Cardiac muscle cell (in vitro differentiated cells and primary cell): ENCODE data around the gene ZNF408. TPM values are rescaled to one million over a fixed set of nuclear protein-coding genes. Genes with fewer than 3 reads are reported as not detected.

Source experiments
- DNase-seq, 2 donors: peaks; one replicate each; pipeline versions ENCODE4 v3.0.0 to v3.0.0-alpha.2; 2010 to 2017; ENCODE audit warnings: low read depth in 1 of 2, low spot score in 1 of 2
- H3K27ac ChIP-seq: fragments of 200-600 bp; sonication (generic); 2 replicates; pipeline ENCODE4 v1.5.1; 2016
- H3K27me3 ChIP-seq: fragments of 200-600 bp; sonication (generic); 2 replicates; pipeline ENCODE4 v1.6.0; 2016; ENCODE audit warnings: control low read depth
- H3K36me3 ChIP-seq: fragments of 200-600 bp; sonication (generic); 2 replicates; pipeline ENCODE4 v1.5.1; 2016; ENCODE audit warnings: control low read depth
- H3K4me1 ChIP-seq: fragments of 200-600 bp; sonication (generic); 2 replicates; pipeline ENCODE4 v1.8.1; 2017; ENCODE audit warnings: low read depth, mild to moderate bottlenecking, mixed run types
- H3K4me3 ChIP-seq: fragments of 200-600 bp; sonication (generic); 2 replicates; pipeline ENCODE4 v1.5.1; 2016; ENCODE audit warnings: mild to moderate bottlenecking
- H3K9me3 ChIP-seq: fragments of 200-600 bp; sonication (generic); 2 replicates; pipeline ENCODE4 v1.5.1; 2017; ENCODE audit warnings: low read depth, mild to moderate bottlenecking, control low read depth
- polyA plus RNA-seq: library from polyadenylated mRNA; unstranded; fragments of >200 nt; fragmentation: Nextera tagmentation; extraction: Ambion mirVana; gene quantifications from 2 replicates; pipeline ENCODE4 v1.2.1, GENCODE V29; 2016
- total RNA-seq: library from RNA; depleted of rRNA; stranded (reverse); fragments of >200 nt; gene quantifications from 2 replicates; pipeline ENCODE4 v1.2.3, GENCODE V29; 2016
- TF ChIP-seq, protein P1 (sequence below): IDR thresholded peaks from 2 replicates; pipeline ENCODE4 v1.5.1; 2012; ENCODE audit warnings: low read depth, mild to moderate bottlenecking, low read length

ZNF408 gene
- total and polyA plus RNA-seq, 2 experiments from 2014 or later: 23.1 to 23.7 TPM

DNA sequence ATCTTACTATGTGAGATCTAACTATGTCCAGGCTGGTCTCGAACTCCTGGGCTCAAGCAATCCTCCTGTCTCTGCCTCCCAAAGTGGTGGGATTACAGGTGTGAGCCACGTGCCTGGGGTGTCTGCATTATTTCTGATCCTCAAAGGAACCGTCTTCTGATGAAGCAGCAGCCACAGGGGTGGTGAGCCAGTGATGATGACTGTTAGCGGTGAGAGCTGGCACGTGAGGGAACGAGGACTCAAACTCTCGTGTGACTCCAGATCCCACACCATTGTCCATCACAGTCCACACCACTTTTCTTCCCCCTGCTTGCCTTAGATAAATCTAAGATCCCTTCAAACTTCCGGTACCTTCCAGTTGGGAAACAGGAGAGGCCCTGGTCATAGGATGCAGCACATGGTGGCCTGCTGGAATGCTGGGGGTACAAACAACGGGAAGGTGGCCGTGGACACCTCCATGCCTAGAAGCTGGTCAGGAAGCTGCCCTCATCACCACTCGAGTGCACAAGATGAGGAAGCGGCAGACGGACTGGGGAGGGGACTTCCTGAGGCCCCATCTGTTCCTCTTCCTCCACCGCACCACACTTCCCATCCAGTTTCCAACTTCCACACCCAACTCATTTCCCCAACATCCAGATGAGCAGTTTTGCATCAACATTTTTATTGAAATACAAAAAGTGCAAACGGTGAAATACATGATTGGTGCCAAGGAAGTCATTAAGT lies 24.2 kb upstream of the ZNF408 start:
- Histone ChIP-seq H3K27ac (peak overlapping the region; percentile 47), H3K36me3 (peaks cover 47% of the 10 kb centered on the region), H3K27me3 (no peaks in the 10 kb centered on the region), H3K4me1 (peaks cover 14% of the 10 kb centered on the region), H3K9me3 (no peaks in the 10 kb centered on the region), H3K4me3 (no peak overlapping the region)
- TF ChIP-seq, protein P1, sequence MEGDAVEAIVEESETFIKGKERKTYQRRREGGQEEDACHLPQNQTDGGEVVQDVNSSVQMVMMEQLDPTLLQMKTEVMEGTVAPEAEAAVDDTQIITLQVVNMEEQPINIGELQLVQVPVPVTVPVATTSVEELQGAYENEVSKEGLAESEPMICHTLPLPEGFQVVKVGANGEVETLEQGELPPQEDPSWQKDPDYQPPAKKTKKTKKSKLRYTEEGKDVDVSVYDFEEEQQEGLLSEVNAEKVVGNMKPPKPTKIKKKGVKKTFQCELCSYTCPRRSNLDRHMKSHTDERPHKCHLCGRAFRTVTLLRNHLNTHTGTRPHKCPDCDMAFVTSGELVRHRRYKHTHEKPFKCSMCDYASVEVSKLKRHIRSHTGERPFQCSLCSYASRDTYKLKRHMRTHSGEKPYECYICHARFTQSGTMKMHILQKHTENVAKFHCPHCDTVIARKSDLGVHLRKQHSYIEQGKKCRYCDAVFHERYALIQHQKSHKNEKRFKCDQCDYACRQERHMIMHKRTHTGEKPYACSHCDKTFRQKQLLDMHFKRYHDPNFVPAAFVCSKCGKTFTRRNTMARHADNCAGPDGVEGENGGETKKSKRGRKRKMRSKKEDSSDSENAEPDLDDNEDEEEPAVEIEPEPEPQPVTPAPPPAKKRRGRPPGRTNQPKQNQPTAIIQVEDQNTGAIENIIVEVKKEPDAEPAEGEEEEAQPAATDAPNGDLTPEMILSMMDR: no peak
- DNase-seq: no peak

DNA sequence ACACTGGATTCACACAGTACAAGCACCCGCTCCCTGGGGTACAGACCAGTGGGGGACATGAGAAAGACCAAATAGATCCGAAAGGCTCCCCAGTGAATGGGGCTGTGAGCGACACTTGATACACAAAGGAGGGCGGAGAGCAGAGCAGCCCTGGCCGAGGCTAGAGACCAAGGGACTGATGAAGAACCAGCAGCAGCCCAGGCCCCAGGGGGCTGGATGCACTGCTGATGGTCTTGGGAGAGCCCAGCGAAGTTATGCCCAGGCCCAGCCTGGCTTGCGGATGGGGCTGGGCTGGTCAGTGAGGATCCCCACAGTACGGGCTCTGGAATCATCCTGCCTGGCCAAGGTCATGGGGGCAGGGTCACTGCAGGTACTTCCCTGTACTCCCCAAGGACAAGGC lies 23.7 kb upstream of the ZNF408 start:
- H3K4me1 ChIP-seq: peaks cover 14% of the 10 kb centered on the region
- H3K36me3 ChIP-seq: peaks cover 41% of the 10 kb centered on the region
- H3K4me3 ChIP-seq: no peak overlapping the region
- H3K27me3 ChIP-seq: no peaks in the 10 kb centered on the region
- H3K9me3 ChIP-seq: no peaks in the 10 kb centered on the region
- TF ChIP-seq, protein P1: no peak
- DNase-seq: no peak
- H3K27ac ChIP-seq: peak overlapping the region; percentile 47

GRCh38 chr11:46677991-46678740 lies 22.7 kb upstream of the ZNF408 start:
- Histone ChIP-seq H3K36me3 (peaks cover 34% of the 10 kb centered on the region), H3K27me3 (no peaks in the 10 kb centered on the region), H3K4me1 (peaks cover 14% of the 10 kb centered on the region), H3K4me3 (no peak overlapping the region), H3K27ac (no peak overlapping the region), H3K9me3 (no peaks in the 10 kb centered on the region)
- TF ChIP-seq, protein P1: no peak
- DNase-seq: no peak

GRCh38 chr11:46678741-46679130 lies 22.1 kb upstream of the ZNF408 start:
- no peaks in the 10 kb centered on the region for H3K27me3 ChIP-seq
- TF ChIP-seq, protein P1: no peak
- H3K36me3 ChIP-seq: peaks cover 30% of the 10 kb centered on the region
- DNase-seq: no peak
- H3K9me3 ChIP-seq: no peaks in the 10 kb centered on the region
- H3K27ac ChIP-seq: no peak overlapping the region
- no peak overlapping the region for H3K4me3 ChIP-seq
- H3K4me1 ChIP-seq: peaks cover 14% of the 10 kb centered on the region

GRCh38 chr11:46679241-46680163 lies 21.3 kb upstream of the ZNF408 start:
- peaks cover 8% of the 10 kb centered on the region for H3K4me1 ChIP-seq
- H3K27ac ChIP-seq: no peak overlapping the region
- no peaks in the 10 kb centered on the region for H3K27me3 ChIP-seq
- no peak overlapping the region for H3K4me3 ChIP-seq
- DNase-seq: no peak
- peaks cover 30% of the 10 kb centered on the region for H3K36me3 ChIP-seq
- H3K9me3 ChIP-seq: no peaks in the 10 kb centered on the region
- TF ChIP-seq, protein P1: no peak
